NCI-H1092 (cell line): ENCODE data around the gene TSPAN18.

Source experiments
- DNase-seq: peaks from one replicate; lab custom pipeline; 2025; lab: John Stamatoyannopoulos, UW

TSPAN18 gene

DNA sequence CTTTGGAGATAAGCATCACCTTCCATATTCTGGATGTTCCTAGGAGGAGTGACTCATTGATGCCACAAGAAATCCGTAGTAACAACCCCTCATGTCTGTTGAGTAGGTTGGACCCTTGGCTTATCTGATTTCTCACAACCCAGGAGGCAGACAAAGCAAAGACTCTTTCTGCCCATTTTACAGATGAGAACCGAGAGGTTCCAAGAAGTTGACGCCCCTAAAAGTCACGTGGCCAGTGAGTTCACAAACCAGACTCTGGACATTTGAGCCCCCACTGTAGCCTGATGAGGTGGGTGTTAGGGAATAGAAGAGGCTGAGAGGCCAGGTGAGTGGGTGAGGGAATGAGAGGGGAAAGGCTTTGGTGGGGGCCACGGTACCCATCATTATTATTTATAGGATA lies 70.3 kb downstream of the TSPAN18 start:
- DNase-seq = no peak

DNA sequence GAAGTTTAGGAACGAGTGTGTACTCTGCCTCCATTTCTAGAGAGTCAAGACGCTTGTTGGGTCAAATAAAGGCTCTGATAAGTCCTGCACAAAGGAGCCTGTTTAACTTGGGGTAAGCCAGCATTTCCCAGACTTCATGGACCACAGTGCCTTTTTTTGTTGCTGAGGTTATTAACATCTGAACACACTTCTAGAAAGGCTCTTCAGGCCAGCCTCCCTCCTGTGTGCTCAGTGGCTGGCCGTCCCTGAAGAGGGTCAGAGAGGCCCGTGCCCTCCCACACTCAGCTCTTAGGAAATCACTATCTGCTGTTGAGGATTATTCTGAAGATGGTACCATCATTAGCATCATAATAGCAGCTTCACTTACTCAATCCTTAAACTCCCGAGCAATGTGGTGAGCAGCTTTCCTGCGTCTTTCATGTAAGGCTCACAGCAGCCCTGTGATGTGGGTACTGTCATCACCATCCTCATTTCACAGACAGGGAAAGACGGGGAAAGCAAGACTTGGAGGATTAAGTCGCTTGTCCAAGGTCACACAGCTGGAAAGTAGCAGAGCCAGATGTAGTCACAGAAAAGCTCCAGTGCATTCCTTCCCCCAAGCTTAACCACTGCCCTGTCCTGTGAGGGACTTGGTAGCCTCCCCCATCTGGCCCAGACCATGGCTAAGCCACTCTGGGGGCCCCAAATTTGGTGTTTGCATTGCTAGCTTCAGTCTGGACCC lies 71.3 kb downstream of the TSPAN18 start:
- DNase-seq = no peak

DNA sequence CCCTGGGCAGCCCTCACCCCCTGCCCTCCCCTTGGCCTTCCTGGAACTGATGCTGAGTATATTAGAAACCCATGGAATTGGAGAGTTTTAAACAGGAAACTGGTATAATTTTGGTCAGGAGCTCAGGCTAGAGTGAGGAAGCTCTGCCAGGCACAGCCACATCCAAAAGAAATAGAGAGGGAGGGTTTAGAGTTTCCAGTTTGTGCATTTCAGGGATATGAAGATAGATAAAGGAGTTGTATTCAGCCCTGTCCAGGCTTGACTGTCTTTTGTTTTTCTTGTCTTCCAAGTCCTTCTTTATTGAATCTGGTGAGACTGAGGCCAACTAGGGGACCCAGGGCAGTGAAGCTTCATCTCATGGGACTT lies 71.8 kb downstream of the TSPAN18 start:
- DNase-seq = no peak

DNA sequence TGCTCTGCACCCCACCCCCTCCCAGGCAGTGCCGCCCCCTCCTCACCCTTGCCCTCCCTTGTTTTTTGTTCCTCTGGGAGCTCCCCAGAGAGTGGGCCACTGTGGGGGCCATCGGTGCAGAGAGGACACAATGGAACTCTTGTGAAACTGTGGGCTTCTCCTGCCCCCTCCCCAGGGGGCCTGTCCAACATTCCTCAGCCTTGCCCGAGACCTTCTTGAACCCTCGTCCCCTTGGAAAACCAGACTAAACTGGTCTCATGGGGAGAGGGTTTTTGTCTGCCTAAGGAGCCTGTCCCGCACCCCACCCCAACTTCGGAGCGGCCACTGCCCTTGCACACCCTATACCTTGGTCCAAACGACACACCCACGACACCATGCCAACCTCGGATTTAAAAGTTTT lies 72.2 kb downstream of the TSPAN18 start:
- no peak for DNase-seq

DNA sequence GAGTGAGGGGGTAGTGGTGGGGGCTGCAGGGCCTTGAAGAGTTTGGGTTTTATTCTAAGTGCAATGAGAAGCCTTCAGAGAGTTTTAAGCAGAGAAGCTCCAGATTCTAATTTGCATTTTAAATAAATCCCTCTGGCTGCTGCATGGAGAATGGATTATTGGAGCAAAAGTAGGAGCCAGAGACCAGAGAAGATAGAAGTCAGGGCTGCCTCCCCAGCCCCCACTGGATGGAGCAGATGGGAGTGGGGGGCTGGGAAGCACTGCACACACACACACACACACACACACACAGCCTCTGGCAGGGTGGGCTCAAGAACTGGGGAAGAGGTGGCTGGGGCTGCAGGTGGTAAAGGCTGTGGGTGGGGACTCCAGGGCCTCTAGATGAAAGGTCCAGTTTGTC lies 75.6 kb downstream of the TSPAN18 start:
- DNase-seq = no peak

DNA sequence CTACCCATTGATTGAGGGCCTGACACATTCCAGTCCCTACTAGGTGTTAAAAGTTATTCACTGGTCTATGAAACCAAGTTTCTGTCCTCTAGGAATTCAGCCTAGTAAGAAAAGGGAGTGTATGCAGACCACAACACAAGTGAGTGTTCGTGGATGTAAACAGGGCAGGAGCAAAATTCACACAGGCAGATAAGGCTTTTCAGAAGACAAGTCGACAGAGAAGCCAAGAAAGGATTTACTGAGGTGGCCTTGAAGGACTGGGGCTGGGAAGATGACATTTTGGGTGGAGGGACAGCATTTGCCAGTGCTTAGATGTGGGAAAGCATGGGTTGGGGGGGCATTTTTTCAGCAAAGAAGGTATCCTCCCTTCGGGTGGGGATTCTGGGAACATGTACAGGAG lies 76.2 kb downstream of the TSPAN18 start:
- DNase-seq = no peak

DNA sequence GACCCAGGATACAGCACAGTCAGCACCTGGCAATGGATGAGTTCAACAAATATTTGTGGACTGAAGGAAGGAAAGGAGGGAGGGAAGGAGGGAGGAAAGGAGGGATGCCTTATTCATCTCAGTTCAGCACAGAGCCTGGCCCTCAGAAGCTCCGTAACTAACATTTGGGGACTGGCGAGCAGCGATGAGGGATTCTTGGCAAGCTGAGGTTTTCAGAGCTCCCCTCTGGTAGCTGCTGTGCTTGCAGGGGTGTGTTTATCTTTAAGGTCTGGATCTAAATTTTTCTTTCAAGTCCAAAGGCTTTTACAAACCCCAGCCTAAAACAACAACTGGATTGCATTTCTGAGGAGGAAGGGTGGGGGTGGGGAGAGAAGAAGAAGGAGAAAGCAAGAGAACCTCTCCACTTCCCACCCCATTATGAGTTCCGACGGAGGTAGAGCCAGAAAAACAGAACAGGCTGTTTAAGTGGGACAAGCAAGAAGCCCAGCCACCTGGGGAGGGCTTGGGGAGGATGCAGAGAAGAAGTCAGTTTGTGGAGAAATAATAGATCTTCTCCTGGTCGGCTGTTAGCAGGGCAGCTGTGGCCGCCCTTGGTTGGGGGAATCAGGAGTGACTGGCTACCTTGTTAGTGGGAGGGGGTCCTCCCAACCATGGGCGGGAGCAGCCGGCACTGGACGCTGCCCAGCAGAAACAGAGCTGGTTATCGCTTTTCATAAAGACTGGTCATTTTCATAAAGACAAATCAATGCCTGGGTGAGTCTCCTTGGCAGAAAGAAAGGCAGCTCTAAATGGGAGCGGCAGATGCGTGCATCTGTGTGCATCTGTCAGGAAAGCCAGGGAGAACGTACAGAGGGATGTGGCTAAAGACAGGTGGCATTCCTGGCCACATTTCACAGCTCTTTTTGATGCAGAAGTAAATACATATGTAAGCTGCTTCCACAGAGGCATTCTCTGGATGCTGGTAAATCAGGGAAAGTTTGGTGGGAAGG lies 78.0 kb downstream of the TSPAN18 start:
- no peak for DNase-seq

DNA sequence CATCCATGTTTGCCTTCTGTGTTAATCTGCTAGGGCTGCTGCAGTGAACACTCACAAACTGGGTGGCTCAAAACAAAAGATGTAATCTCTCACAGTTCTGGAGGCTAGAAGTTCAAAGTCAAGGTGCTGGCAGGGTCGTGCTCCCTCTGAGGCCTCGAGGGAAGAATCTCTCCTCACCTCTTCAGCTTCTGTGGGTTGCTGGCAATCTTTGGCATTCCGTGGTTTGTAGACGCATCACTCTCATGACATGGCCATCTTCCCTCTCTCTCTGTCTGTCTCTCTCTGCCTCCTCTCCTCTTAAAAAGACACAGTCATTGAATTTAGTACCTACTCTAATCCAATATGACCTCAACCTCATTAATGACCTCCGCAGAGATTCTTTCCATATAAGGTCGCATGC lies 78.8 kb downstream of the TSPAN18 start:
- DNase-seq = no peak

DNA sequence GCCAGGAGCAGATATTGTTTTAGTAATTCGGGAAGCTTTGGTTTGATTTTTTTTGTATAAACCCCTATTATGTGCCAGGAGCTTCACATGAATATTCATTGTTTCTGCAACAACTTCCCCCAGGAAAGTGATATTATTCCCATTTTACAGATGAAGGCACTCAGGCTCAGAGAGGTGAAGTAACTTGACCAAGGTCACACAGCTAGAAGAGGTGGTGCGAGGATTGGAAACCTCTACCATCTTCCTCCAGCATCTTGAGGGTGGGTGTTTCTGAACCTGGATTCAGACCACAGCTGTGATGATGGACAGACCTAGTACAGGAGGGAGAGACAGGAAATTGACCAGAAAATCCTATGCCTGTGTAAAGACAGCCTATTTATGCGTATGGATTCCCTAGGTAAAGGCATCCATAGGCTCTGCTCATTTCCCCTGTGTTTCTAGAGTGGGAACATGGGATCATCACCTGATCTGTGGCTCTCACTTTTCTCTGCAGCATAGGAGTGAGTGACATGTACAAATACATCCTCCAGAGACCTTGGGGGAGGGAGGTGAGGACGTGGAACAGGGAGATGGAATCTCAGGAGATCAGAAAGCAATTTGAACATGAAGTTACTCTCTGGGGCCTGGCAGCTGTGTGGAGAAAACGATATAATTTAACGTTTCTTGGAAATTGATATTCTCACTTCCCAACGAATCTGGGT lies 81.4 kb downstream of the TSPAN18 start:
- DNase-seq = no peak

DNA sequence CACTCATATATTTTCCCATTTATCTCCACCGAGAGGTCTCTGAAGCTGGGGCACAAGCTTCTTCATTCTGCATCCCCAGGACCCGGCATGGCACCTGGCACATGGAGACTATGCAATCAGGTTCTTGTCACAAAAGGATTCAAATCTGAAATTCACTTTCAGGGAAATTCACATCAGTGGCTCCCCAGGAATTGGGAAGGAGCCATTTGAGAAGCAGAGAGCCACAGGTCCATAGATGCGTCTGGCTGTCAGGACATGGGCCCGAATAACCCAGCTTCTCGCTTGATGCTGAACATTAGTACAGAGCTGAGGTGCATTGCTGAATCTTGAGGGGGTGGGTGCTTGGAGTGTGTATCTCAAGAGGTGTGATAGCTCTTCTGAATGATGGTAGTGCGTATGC lies 82.5 kb downstream of the TSPAN18 start:
- no peak for DNase-seq

DNA sequence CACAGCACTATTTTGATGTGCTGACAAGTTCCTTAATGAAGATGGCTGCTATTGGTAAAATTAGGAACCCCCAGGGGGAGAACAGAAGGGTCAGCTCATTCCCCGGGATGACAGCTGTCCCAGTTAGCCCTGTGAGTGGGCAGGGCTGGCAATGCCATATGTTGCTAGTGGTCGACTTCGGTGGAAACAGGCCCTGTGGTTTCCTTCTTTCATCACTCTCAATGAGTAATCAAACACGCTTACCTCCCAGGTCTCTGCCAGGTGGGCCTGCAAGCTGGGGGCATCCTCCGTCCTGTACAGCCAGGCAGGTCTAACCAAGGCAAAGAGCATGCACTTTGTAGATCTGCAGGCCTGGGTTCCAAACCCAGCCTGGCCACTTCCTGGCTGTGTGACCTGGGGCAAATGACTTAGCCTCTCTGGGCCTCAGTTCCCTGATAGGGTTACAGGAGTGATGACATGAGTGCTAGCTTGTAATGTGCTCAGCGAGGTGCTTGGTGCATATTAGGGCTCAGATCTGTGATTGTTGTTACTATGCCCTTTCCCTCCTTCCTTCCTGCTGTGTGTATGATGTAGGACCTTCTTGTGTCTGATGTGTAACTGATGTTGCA lies 85.2 kb downstream of the TSPAN18 start:
- DNase-seq = no peak

DNA sequence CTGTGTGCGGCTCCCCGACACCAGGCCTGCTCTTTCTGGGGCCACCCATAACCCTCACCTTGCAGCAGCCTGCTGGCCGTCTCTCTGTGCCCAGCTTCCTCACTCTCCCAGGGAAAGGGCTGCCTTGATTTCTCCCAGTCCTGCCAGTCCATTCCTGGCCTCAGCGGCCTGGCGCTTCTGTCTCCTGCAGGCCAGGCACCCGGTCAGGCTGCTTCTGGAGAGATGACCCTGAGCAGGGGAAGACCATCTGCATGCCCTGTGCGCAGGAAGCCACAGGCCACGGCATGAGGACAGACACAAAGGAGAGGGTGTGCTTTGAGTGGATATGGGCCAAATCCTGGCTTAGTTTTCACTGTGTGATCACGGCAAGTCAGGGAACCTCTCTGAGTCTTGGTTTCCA lies 86.2 kb downstream of the TSPAN18 start:
- DNase-seq = no peak

DNA sequence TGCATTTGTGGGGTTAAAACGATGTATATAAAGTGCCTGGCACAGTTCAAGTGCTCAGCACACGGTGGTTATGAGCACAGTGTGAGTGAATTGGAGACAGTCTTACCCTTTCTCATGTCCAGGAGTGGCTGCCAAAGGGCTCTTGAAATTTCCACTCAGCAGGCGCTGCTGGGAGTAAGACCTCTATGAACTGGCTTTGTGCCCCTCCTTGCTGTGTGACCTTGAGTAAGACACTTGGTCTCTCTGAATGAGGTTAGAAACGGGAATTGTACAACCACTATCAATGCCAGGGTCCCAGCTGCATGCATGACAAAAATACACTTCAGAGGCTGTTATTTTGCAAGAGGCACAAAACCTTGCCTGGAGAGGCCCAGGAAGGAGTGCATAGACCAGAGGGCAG lies 86.6 kb downstream of the TSPAN18 start:
- no peak for DNase-seq

DNA sequence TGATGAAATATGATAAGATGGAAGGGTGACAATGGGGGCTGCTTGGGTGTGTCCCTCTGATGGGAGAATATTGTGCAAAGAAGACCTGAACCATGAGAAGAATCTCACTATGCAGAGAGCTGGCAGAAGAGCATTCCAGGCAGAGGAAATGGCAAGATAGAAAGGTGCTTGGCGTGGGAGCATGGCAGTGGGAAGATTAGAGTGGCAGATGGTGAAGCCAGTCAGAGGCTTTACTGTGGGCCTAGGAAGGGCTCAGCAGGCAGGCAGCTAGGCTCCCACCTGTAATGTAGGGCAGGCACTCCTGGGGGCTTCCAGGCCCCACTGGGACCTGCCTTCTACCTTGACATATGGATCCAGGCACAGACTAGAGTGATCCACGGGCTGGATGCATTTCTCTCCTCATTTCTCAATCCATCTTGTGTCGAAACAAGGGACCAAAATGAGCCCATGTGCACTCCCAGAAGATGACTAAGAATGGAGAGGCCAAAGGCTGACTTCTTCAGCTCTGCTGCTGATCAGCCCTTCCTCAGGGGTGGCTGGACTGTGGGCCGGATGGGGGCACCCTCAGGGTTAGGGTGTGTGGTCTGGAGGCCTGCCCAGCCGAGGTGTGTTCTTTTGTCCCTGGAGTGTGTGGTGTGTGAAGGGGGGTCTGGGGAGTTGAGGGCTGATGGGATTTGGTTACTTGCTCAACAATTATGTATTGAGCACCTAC lies 88.3 kb downstream of the TSPAN18 start:
- DNase-seq = no peak

DNA sequence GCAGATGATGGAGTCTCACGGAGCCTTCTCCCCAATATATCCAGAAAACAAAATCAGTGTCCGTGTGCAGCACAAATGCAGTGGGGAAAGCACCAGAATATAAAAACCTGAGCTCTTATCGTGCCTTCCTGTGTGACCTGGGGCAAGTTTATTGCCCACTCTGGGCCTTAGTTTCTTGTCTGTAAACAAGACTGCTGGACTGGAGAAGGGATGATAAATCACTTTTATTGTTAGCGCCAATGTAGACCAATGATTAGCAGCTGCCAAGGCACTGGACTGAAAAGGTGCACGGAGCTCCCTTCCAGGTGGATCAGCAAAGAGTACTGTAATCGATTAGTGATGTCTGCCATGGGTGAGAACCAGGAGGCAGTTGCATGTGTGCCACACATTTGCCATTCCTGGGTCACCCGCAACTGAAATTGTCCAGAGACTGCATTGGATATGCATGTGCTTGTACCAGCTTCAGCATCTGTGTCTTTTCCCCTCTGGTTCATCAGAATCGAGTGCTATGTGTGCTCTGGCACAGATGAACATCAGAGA lies 89.2 kb downstream of the TSPAN18 start:
- no peak for DNase-seq

DNA sequence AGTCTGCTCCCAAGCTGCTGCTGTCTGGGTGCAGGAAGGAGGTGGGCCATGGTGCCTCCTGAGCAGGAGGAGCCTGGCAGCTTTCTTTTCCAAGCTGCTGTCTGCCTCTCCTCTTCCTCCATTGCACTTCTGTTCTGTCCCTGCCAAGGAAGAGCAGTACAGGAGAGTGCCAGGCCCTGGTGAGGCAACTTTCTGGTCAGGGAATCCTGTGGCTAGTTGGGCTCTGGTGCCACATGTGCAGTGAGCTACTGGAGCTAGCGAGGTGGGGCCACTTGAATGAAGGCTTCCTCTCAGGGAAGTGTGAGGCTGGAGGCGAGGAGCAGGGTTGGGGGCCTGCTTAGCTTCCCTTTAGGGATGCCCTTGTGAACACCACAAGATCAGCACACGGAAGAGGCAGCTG lies 90.0 kb downstream of the TSPAN18 start:
- no peak for DNase-seq

DNA sequence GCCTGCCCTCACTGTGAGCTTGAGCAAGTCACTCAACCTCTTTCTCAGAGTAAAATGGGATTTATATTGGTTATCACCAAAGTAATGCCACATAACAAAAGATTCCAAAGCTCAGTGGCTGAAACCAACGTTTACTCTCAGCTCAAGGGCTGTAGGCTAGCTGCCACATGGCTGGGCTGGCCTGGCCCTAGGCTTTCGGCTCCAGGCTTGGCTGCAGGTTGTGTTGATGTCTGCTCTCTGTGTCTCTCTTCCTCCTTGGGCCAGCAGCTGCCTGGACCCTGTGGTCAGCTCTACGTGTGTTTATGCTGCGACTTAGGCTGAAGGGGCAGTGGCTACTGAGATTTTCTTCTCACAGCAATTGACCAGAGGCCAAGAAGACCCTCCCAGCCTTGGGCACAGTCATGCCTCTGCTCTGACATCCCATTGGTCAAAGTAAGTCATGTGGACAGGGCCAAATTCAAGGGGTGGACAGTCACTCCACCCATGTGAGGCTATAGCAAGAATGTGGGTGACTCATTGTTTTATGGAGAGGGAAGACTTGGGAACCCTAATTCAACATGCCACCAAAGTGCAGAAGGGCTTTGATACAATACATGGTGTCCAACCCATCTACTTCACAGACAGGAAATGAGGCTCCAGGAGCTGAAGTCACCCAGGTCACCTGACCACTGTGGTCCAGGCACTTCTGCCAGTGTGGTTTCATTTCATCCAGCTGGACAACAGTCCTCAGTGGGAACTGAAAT lies 90.6 kb downstream of the TSPAN18 start:
- DNase-seq = no peak

DNA sequence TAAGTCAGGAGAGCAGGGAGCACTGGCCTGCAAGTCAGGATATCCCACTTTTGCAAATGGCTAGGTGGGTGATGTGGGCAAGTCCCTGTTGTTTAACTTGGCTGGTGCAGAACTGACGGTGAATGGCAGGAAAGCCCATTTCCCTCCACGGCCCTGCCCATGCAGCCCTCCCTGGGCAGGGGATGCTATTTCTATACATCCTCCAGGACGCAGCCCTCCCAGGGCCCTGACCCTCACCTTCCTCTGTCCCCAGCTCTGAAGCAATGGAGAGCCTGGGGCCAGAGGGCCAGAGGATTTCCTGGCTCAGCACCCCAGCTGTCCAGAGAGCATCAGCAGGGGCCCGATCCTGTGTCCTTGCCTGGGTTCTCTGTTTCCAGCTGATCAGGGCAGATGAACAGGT lies 91.3 kb downstream of the TSPAN18 start:
- DNase-seq = no peak

DNA sequence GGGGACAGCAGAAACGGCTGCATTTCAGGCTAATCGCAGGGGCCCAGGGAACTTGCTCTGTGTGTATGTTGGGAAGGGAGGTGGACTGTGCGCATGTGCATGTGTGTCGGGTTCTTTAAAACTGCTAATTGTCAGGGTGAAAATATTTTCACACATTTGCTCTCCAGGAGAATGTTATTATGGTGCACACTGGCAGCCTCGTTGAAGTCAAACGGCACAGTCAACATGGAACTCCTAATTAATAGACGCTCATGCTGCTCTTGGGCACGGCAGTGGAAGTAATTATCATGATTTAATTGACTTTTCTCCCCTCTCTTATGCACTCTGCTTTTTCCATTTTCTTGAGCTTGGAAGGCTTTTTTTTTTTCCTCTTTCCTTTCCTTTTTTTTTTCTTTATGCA lies 92.6 kb downstream of the TSPAN18 start:
- no peak for DNase-seq

DNA sequence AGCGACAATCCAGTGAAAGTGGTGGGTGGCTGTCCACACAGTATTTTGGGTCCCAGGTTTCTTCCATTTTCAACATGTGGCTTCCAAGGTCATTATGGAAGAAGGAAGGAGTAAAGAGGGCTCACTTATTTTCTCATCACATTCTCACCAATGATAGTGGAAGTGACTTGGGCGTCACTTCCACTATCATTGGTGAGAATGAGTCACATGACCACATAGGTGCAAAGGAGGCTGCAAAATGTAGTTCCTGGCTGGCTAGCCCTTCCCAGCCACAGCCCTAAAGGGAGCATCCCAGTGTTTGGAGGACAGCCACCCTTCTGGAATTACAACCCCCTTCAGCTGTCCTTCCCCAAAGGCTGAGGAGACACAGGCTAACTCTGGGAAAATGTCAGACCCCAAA lies 95.6 kb downstream of the TSPAN18 start:
- no peak for DNase-seq

DNA sequence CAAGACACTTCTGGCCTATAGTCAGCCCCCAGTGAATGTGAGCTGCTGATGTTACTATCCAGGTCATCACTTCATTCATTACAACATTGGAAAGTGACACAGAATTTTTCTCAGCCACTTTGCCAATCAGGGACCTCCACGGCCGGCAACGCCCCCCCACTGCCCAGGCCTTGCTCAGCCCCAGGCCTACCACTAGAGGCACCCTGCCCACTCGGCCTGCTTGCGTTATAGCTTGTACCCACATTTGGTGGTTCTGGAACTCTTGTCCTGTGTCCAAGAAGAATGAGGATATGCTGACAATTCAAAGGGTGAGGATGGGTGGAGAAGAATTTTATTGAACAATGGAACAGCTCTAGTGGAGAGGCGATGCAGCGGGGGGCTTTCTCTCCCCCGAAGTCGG lies 96.2 kb downstream of the TSPAN18 start:
- DNase-seq = no peak
